ENCODE measurements around the gene GNAZ.

GNAZ gene

DNA sequence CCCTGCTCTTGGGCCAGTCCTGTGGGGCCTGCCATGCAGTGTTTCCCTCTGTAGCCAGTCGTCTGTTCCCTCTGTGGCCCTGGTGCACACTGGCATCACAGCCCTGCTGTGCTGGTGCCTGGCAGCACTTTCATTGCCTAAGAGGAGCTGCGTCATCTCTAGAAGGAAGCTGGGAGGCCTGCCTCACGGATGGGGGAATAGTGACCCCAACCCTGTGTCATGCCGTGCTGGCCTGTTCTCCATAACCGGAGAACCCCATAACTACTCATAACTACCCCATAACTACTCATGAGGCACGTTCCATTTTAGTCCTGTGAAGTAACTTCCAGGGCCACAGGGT is 88.9 kb downstream of the GNAZ start:
- DNase-seq, result no peak

DNA sequence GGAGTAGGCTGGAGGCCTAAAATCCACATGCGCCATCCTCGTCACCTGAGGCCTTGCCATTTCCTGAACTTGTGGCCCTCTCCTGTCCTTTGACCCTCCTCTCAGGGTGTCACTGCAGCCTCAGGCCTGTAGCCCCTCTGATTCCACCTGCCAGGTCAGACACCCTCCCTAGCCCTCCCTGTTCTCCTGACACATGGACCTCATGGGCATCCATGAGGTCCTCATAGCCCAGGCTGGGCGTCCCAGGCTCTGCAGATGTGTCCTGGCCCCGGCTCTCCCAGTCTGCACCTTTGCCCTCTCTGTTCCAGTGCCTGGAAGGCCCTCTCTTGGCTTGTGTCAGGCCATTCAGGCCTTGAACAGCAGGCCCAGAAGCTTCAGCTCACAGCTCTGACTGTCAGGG is 90.7 kb downstream of the GNAZ start:
- no peak for DNase-seq

DNA sequence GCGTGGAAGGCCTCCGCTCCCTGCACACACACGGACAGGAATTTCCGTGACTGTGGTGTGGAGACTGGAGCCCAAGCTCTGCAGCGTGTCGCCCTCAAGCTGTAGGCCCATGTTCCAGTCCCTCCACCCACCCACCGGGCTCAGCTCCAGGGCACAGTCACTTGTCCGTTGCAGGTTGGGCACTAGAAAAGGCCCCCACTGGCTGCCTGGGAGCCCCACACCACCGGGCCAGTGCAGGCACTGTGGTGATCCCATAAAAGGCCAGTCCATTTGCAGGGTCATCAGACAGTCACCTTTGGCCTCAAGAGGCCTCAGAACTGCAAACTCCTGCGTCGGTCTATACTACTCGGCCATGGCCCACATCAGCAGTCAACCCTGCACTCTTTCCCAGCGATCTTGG is 91.3 kb downstream of the GNAZ start:
- DNase-seq, result no peak

DNA sequence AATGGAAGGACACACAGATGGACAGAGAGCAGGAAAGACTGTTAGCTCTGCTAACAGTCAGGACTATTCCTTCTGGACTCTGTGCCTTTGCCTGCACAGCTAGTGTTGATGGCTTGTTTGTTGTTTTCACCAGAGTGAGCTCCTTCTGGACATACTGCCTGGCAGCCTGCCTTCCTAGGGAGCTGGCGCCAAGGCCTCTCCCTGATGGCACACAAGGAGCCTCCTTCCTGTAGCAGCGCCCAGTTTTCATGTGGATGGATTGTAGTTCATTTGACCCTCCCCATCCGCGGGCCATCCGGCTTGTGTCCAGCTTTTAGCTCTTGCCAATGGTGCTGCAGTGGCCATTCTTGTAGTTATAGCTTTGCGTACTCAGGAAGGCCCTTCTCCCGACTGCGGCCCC is 93.3 kb downstream of the GNAZ start:
- no peak for DNase-seq

DNA sequence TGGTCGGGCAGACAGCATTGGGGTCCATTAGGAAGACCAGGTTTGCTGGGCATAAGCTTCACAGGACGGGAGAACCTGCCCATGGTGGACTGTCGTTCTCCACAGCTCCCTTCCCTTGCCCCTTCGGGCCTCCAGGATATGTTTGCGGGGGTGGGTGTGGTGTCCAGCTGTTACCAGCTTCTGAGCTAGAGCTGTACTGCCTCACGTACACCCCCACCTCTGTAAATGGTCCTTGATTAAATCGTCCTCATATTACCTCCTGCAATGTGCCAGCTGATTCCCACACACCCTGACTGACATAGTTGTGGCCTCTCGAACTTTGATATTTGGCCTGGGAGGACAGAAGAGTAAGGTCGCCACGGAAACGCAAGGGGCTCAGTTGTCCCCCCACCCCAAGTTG is 93.8 kb downstream of the GNAZ start:
- DNase-seq, result no peak

DNA sequence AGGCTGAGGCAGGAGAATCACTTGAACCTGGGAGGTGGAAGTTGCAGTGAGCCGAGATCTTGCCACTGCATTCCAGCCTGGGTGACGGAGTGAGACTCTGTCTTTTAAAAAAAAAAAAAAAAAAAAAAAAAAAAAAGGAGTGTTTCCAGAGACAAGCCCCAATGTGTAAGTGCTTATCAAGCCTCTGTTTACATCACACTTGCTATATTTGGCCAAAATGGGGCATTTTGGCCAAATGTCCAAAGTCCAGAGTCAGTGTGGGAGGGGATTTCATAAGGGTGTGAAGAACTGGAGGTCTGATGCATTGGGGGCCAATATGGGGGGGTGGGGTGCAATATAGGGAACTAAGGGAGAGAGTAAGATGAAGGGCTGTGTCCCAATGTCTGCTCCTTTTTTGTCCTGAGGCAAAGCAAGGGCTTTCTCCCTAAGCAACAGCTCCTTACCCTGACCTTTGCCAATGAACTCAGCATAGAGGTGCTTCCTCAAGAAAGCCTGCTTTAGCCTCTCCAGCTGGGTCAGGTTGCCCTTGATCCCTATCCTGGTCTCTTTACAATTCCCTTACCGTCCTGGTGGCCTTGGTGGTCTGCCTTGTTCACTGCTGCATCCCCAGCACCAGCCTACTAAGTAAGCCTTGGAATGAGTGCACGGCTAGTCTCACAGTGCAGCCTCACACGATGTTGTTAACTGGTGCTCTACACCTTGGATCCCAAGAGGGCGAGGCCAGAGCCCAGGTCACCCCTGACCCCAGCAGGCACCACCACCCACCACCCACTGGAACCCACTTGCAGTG is 95.9 kb downstream of the GNAZ start:
- DNase-seq, result no peak

DNA sequence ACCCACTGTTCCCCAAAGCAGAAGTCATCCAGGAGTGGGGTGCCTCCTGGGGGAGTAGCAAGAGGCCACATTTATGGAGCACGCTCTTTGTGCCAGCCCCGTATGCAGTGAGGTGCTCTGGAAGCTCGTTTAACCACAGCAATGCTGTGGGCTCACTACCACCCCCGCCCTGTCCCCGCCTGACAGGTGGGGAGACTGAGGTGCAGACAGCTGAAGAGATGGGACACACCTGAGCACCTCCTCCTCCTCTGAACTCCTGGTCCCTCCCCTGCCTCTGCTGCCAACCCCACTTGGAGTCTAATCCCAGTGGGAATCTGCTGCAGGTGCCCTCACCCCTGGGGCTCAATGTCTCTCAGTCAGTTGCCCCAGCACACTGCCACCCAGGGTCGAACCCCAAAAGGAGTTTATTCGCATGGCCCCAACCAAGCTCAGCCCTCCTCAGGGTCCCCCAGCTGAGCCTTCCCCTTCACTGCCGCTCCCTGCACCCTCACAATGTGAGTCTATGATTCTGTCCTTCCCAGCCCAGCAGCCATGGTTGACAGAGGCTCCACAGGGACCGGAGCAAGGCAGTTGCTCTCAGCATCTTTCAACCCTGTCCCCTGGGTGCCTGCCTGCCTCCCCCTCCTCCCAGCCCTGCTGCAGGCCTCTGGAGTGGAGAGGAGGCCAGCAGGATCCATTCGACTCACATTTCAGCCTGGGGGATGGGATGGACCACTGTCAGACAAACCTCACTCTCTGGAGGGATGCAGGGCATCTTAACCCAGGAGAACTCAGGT is 96.7 kb downstream of the GNAZ start:
- no peak for DNase-seq

DNA sequence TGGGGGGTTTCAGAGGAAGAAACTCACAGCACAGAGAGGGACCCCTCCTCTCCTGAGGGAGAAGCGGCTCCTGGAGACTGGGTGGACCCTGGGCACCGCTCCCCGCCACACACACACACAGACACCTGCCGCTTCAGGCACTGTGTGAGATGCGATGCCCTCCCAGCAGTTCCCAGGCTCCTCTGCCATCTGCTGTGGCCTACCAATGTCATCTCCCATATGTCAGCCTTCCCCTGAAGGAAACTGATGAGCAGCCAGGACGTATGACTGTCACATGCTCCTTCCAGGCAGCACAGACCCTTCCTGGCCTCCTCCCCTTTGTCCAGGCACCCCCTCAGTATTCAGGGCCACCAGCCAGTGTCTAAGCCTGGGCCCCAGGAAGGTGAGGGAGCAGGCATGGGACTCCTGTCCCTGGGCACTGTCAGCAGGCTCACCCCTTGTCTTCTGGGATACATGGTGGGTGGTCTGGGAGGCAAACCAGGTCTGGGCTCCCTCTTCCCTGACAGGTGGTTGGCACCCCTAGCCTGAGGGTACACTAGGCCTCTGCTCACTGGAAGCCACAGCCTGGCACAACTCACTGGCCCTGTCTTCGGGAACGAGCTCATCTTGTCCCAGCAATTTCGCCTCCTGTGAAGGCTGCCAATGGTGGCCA is 98.2 kb downstream of the GNAZ start:
- no peak for DNase-seq

DNA sequence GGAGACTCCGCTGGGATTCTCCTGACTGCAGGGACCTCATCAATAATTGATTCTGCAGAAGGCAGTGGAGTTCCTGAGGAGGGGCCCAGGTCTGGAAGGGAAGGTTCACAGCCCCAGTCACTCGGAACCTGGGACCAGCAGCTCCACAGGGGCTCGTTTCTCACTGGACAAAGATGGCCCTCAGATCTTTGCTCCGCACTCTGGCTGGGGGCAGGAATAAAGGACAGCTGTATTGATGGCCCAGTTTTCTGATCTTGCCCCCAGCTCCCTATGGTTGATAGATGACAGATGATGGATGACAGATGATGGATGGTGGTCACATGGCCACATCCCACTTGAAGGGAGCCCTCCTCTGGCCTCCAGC is 98.7 kb downstream of the GNAZ start:
- no peak for DNase-seq
